Stimulated activated CD4-positive, alpha-beta T cell treated with anti-CD3 and anti-CD28 coated beads, TNF-alpha, amount 100 ng/mL, for 4 hours (primary cell): ENCODE measurements around the gene PCSK2.
"Not testable (repeated sequence)": the region's sequence is repeated elsewhere in the genome, so short reads cannot be mapped to it uniquely, and the experiment has no call there.

Experiments used
- DNase-seq, 3 experiments: peaks; one replicate each; pipeline ENCODE4 v3.0.0-alpha.2; 2020; ENCODE audit warnings: low read depth in 3 of 3

PCSK2 gene

DNA sequence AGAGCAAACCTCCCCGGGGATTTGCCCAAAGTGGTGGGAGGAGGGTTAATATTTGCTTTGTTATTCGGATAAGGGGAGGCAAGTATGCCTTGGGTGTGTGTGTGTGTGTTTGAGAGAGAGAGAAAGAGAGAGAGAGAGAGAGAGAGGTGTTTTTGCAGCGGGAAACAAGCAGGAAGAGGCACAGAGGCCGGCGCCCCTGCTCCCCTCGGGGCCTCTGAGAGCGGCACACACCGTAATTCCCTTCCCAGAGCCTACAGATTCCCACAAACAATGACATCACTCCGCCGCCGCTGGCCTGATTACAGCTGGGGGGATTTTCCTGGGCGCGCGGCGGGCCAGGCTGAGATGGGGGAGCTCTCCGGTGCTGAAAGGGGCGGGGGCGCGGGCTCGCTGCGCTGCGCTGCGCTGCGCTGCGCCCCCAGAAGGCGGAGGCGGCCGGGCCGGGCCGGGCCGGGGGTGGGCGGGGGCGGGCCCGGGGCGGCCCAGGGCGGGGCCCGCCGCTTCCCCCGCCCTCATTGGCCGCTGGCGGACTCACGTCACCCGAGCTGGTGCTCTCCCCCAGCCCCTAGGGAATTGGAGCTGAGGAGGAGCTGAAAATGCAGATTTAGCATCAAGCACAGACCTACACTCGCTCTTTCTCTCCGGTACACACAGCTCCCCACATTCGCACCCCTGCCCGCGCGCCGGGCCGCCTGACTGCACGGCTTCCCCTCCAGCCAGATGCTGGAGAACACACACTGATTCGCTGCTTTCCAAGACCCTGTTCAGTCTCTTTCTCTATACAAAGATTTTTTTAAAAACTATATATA lies at the start of gene PCSK2:
Gene PCSK2, plus strand, starts transcription at position 631 of the 809 bp plus-strand sequence. CDS start 266 bp downstream, outside the sequence.
- DNase-seq: no peak

DNA sequence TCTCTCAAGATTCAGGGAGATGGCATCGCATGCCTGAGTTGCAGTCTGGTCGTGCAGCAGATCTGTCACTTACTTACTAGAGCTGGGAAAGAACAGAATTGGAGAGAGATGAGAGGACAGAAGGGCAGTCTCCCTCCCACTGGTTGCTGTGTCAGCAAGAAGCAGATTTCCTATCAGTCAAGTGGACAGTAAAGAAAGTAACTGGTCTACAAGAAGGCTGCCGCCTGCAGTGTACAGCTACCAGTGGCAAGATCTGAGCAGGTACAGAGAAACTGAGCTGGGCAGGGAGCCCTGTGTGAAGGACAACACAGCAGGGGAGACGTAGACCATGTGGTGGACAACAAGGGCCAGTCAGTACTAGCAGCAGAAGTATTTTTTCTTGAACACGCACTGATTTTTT lies 49.5 kb upstream of the PCSK2 start:
- DNase-seq: no peak

- no peak for DNase-seq
These were observed 47.0 kb upstream of the PCSK2 start for GRCh38 chr20:17179840-17180239.

- DNase-seq: no peak
These were observed 36.7 kb upstream of the PCSK2 start for GRCh38 chr20:17189976-17190695.

DNA sequence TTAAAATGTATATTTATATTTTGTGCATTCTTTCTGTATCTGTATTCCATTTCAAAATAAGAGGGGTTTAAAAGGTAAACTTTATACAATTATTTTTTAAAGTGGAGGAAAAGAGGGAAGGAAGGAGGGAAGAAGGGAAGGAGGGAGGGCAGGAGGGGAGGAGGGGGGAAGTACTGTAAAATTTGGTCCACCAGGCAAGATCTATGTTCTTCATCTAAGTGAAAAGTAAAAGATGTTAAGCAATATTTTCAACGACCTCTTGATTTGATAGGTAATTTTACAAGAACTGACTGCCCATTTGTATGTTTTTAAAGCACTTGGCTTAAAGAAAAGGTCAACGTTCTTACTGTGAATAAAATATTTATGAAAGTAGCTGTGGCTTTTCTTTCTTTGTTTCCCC lies 29.8 kb upstream of the PCSK2 start:
- no peak for DNase-seq

DNA sequence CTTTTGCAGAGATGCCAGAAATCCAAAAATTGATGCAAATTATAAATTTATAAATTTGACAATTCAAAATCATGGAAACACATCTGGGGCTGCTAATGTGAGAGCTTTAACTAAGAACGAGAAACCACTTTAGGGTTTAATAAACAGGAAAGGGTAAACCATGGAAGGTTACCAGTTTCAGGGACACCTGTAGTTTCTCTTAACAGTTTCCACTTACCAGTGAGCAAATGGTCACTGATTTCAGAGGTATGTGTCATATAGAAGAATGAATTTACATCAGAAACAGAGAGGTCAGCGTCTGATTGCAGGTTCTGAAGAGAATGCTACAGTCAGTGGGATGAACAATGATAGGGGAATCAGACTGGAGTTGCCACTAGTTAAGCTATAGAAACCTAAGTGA lies 24.8 kb upstream of the PCSK2 start:
- no peak for DNase-seq

DNA sequence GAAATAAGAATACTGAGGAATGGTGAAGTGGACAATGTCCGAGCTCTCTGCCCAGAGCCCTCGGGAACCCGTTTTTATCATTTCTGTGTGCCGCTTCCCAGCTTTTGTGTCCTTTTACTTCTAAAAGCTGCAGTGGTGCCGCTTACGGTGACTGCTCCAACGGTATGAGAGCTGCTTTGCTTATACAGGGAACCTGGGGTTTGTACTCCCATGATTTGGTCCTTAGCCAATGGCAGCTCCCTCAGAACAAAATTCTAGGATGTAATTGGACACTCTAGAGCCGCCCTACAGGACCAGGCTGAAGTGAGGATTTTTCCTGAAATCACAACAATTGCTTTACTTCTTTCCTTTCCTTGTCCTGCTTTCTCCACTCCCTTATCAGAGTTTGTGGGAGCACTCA lies 24.2 kb upstream of the PCSK2 start:
- no peak for DNase-seq

GRCh38 chr20:17205084-17205813 lies 21.6 kb upstream of the PCSK2 start:
- DNase-seq: no peak

DNA sequence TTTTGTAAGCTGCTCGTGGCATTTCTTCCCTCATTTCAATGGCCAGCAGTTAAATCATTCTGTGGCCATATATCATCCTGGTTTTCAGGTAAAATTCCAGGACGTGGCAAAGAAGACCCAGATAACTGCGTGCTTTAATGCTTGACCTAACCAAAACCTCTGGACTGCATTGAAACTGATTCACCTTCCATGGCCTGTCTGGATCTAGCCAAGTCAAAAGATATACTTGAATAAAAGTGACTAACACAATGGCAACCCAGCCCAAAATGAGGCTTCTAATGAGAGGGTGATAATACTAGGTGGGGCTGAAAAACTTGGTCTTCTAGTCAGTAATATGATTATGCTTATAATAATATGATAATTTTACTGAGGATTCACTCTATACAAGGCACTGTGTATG lies 16.5 kb upstream of the PCSK2 start:
- DNase-seq: no peak

- no peak for DNase-seq
These were observed 15.9 kb upstream of the PCSK2 start for GRCh38 chr20:17210983-17211382.

- DNase-seq: no peak
These were observed 11.7 kb upstream of the PCSK2 start for GRCh38 chr20:17215167-17215566.

- DNase-seq: not testable (repeated sequence)
These were observed 7.0 kb upstream of the PCSK2 start for GRCh38 chr20:17219856-17220255.

DNA sequence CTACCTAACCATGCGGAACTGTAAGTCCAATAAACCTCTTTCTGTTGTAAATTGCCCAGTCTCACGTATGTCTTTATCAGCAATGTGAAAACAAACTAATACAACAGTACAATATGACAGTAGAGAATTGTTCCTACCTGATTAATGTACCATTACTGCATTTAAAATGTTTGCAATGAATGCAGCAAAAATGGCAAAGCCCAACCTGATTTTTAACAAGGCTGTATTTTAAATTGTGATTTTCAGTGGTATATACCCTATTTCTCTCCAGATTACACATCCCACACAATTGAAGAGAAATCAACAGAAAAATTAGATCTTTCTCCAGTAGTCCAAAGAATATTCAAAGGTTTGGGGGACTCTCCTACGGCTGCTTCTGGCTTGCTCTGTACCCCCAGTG lies 3.3 kb upstream of the PCSK2 start:
- no peak for DNase-seq

DNA sequence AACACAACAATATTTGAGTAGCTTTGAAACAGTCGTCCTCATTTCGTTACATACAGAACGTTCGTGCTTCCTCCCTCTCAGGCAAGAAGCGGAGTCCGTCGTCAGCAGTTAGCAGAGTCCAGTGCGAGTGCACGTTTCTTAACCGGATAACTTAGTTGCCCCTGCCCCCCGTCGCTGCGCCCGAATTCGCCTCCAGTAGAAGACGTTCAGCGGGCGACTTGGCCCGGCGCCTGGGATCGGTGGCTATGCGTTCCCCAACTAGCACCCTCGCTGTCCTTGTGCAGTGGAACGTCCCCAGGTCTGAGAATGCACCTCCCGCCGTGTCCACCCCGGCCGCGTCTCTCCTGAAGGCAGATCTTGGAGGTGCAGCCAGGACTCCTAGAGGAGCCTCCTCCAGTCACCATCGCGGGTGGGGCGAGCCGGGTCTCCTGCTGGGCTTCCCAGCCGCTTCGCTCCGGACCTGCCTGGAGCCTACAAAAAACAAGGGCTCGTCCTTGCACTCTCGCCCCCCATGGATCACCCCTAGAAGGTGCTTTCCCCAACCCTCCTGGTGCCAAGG lies 910 bp upstream of the PCSK2 start:
- no peak for DNase-seq

DNA sequence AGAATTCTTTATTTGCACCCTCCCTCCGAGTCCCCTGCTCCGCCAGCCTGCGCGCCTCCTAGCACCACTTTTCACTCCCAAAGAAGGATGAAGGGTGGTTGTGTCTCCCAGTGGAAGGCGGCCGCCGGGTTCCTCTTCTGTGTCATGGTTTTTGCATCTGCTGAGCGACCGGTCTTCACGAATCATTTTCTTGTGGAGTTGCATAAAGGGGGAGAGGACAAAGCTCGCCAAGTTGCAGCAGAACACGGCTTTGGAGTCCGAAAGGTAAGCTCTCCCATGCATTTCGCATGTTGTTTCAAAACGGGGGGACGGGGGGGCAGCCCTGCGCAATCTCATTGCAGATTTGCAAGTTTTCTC lies 357 bp downstream of the PCSK2 start:
- DNase-seq: no peak

DNA sequence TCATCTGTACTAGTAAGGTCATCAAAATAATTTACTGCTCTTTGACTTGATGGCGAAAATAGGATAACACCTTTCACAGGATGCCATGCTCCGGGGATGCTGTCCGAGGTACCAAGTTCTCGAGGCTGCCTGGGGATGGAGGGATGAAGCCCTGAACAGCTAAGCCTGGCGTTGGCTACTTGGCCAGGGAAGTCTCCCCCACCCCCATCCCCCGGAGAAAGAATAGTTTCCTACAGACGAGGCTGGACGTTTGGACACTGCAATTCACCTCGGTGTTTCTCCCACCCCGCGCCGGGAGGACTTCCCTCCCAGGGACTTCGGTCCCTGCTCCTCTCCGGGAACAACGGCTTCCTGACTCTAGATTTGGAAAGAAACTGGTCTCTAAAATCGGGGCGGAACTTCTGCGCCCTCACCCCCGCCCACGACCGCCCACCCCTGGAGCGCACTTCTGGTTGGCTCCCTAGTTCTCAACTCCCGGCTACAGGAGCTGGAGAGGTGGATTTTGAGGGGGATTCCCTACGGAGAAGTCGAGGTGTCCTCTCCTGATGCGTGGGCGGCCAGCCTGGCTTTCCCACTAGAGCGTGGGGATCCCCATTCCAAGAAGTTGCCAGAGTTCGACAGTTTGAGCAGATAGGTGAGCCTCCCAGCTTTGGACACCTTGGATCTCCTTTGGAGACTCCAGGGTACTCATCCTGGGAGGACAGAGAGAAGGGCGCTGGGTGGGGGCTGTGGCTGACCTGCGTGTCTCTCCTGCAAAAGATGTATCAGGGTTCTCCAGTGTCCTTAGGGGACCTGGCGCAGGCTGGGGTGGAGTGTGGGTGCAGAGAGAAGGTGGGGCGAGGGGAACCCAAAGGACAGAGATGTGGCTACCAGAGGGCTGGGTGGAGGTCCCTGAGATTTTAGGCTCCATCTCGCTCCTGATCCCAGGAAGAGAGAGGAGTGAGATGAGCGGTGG lies 1.1 kb downstream of the PCSK2 start:
- DNase-seq: no peak

GRCh38 chr20:17228624-17229061 lies 1.8 kb downstream of the PCSK2 start:
- DNase-seq: no peak

DNA sequence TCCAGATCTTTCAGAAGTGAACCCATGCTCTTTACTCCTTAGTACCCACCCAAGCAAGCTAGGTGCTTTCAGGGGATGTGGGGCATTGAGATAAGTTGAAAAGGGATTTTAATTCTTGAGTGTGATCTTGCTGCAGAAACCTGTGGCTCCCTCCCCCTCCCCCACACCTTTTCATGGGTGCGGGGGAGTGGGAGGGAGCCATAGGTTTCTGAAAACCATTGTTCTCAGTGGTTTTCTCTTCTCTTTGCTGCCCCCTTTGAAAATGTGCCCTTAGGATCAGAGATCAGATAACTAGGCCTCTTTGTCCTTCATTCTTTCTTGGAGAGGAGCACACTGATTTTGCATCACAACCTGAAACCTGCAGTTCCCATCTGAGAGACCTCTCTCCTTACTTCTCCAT lies 2.4 kb downstream of the PCSK2 start:
- DNase-seq: no peak

DNA sequence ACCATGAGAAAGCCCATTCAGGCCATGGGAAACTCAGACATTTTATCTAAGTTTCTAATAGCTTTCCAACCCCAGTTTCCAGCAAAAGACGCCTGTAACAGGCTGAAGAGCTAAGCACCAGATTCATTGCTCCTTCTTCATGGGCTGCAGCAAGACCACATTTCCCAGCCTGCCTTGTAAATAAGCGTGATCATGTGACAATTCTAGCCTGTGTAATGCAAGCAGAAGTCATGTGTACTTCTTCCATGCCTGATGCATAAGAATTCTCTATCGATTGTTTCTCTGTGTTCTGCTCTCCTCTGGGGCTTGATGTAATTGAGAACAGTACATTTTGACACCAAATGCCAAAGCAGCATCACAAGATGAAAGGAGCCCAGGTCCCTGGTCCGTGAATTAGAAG lies 6.8 kb downstream of the PCSK2 start:
- no peak for DNase-seq

GRCh38 chr20:17236766-17237165 lies 9.9 kb downstream of the PCSK2 start:
- no peak for DNase-seq

GRCh38 chr20:17248224-17248623 lies 21.4 kb downstream of the PCSK2 start:
- no peak for DNase-seq
